Stimulated activated effector memory CD8-positive, alpha-beta T cell treated with anti-CD3 and anti-CD28 coated beads, Interleukin-12 subunit alpha, Interleukin-12 subunit beta, amount 100 ng/mL, for 72 hours (primary cell): ENCODE data around the gene TUFT1.
"Not testable (repeated sequence)": the region's sequence is repeated elsewhere in the genome, so short reads cannot be mapped to it uniquely, and the experiment has no call there.

Experiments
- ATAC-seq: fragments of 150-1000 bp; cut with Tn5 transposase; 2 replicates; pipeline ENCODE4 v1.10.0; 2021
- DNase-seq, 2 donors: peaks; one replicate each; pipeline ENCODE4 v3.0.0; 2021 to 2022; ENCODE audit warnings: low spot score in 2 of 2
- H3K27ac Mint-ChIP-seq: one replicate; pipeline ENCODE4 v1.8.0; 2022; ENCODE audit warnings: mild to moderate bottlenecking, mixed read lengths
- H3K36me3 Mint-ChIP-seq: one replicate; pipeline ENCODE4 v1.8.0; 2022; ENCODE audit warnings: mild to moderate bottlenecking, mixed read lengths
- H3K4me1 Mint-ChIP-seq: one replicate; pipeline ENCODE4 v1.8.0; 2022; ENCODE audit warnings: mixed read lengths
- H3K4me3 Mint-ChIP-seq: one replicate; pipeline ENCODE4 v1.8.0; 2022; ENCODE audit warnings: mild to moderate bottlenecking, mixed read lengths
- H3K9me3 Mint-ChIP-seq: one replicate; pipeline ENCODE4 v1.8.0; 2022; ENCODE audit warnings: mixed read lengths

TUFT1 gene

DNA sequence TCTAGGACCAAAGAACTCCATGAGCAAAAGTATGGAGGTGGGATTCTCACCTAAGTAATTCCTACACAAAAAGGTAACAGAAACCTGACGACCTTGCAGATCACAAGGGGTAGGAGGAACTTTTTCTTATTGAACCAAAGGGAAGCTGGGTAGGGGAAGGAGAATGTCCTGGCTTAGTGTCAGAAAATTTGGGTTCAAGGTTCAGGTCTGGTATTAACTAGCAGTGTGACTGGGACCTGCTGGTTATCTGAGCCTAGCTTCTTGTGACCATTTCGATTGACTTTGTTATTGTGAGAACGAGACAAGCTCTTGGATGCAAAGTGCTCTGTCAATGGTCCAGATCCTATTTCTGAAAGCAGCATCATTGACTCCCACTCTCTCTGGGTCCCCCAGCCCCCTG is 66.7 kb downstream of the TUFT1 start:
- DNase-seq = no peak
- no peak for ATAC-seq
- no peaks in the 10 kb centered on the region for H3K9me3 Mint-ChIP-seq
- H3K4me3 Mint-ChIP-seq = no peak overlapping the region
- H3K27ac Mint-ChIP-seq = no peak overlapping the region
- no peaks in the 10 kb centered on the region for H3K36me3 Mint-ChIP-seq
- H3K4me1 Mint-ChIP-seq = peaks cover 7% of the 10 kb centered on the region

GRCh38 chr1:151610142-151610541 is 70.0 kb downstream of the TUFT1 start:
- ATAC-seq = no peak

DNA sequence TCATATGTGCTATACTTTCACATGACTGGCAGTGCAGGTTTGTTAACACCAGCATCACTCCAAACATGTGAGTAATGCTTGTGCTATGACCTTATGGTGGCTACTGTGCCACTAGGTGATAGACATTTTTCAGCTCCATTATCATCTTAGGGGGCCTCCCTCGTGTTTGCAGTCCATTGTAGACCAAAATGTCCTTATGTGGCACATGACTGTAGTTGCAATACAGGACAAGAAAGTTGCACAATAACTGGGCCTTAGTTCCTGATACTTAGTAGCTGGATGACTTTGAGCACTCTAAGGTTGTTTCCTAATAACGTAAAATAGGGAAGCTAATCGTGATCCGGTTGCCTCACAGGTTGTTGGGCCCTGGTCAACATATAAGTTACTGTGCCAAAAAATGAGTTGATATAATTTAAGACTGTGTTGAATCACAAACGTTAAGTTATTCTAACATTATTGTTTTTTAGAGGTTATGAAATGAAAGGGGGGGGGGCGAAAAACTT is 71.2 kb downstream of the TUFT1 start:
- Mint-ChIP-seq H3K4me1 (peaks cover 36% of the 10 kb centered on the region), H3K9me3 (no peaks in the 10 kb centered on the region), H3K4me3 (peak overlapping the region; percentile 96), H3K27ac (peak overlapping the region; percentile 63), H3K36me3 (peaks cover 6% of the 10 kb centered on the region)
- ATAC-seq (peak; percentile 14), DNase-seq (no peak)

More at GRCh38 chr1:151610142-151610541, 70.0 kb downstream of the TUFT1 start:
- Mint-ChIP-seq H3K36me3 (peaks cover 6% of the 10 kb centered on the region), H3K9me3 (no peaks in the 10 kb centered on the region), H3K4me3 (no peak overlapping the region), H3K4me1 (peaks cover 28% of the 10 kb centered on the region), H3K27ac (no peak overlapping the region)
- DNase-seq = no peak

DNA sequence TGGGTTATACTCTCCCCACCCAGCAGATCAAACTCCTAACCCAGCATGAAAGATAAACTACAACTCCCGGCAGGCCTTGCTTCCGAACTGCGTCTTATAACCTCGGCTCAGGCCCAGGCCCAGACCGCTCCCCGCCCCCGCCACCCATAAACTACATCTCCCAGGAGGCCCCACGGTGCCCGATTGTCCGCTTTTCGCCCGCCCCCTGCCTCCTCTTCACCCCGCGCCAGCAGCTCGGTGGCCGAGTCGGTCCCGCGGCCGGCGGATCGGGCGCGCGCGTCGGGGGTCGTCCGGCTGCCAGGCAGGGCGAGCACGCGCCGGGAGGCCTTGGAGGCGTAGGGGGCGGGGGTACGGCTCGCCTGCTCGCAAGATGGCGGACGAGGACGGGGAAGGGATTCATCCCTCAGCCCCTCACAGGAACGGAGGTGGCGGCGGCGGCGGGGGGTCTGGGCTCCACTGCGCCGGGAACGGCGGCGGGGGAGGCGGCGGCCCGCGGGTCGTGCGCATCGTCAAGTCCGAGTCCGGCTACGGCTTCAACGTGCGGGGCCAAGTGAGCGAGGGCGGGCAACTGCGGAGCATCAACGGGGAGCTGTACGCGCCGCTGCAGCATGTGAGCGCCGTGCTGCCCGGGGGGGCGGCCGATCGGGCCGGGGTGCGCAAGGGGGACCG is 71.9 kb downstream of the TUFT1 start, which contains the start of gene SNX27:
TSS of gene SNX27 (plus strand) at position 219 of the 669 bp plus-strand sequence. CDS start at position 371, 152 bp downstream.
- H3K4me3 Mint-ChIP-seq = peak within 1 kb of the TSS; percentile 96
- DNase-seq (peak; percentile 74 to 91), ATAC-seq (peak; percentile 98)
- peaks cover 6% of the 10 kb centered on the region for H3K36me3 Mint-ChIP-seq
- H3K27ac Mint-ChIP-seq = peak within 1 kb of the TSS; percentile 96
- H3K9me3 Mint-ChIP-seq = no peaks in the 10 kb centered on the region
- peaks cover 37% of the 10 kb centered on the region for H3K4me1 Mint-ChIP-seq

GRCh38 chr1:151612501-151613281 is 72.6 kb downstream of the TUFT1 start:
- DNase-seq = peak; percentile 16 to 62
- peaks cover 37% of the 10 kb centered on the region for H3K4me1 Mint-ChIP-seq

DNA sequence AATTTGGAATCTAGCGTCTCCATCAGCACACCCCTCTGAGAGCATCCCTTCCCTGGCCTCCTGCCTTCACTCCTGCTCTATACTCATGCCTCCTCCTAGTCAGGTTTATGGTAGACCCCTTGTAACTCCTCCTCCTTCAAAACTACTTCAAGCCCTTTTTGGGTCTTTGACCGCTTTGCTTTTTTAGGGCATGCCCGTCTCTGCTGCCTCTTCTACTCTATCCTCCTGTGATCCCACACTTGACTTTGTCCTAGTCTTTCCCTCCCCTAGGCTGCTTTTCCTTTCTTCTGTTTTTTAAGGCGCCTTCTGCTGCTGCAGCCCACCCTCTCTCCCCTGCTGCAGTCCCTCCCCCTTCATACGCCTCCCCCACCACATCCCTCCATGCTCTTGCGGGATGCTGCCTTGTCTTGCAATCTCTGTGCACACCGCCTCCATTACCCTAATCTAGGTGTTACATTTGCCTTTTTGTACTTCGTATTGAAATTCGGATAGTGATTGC is 73.2 kb downstream of the TUFT1 start:
- Mint-ChIP-seq H3K9me3 (no peaks in the 10 kb centered on the region), H3K4me3 (peak overlapping the region; percentile 96), H3K27ac (peak overlapping the region; percentile 96)

More at GRCh38 chr1:151612501-151613281, 72.6 kb downstream of the TUFT1 start:
- peak; percentile 2 for ATAC-seq
- Mint-ChIP-seq H3K27ac (peak overlapping the region; percentile 96), H3K9me3 (no peaks in the 10 kb centered on the region), H3K4me3 (peak overlapping the region; percentile 96), H3K36me3 (peaks cover 6% of the 10 kb centered on the region)

GRCh38 chr1:151615711-151616504 is 75.8 kb downstream of the TUFT1 start:
- H3K4me1 Mint-ChIP-seq = peaks cover 52% of the 10 kb centered on the region
- peak overlapping the region; percentile 19 for H3K27ac Mint-ChIP-seq
- ATAC-seq (no peak), DNase-seq (no peak)
- H3K4me3 Mint-ChIP-seq = no peak overlapping the region
- H3K9me3 Mint-ChIP-seq = no peaks in the 10 kb centered on the region
- H3K36me3 Mint-ChIP-seq = peaks cover 6% of the 10 kb centered on the region

More for the DNA sequence above, 73.2 kb downstream of the TUFT1 start:
- DNase-seq (no peak), ATAC-seq (no peak)
- H3K36me3 Mint-ChIP-seq = peaks cover 6% of the 10 kb centered on the region
- peaks cover 37% of the 10 kb centered on the region for H3K4me1 Mint-ChIP-seq

- no peaks in the 10 kb centered on the region for H3K9me3 Mint-ChIP-seq
- ATAC-seq (no peak), DNase-seq (no peak)
- no peak overlapping the region for H3K4me3 Mint-ChIP-seq
- H3K4me1 Mint-ChIP-seq = peaks cover 58% of the 10 kb centered on the region
- no peak overlapping the region for H3K27ac Mint-ChIP-seq
- H3K36me3 Mint-ChIP-seq = peaks cover 6% of the 10 kb centered on the region
These were observed 76.4 kb downstream of the TUFT1 start for GRCh38 chr1:151616505-151616849.

DNA sequence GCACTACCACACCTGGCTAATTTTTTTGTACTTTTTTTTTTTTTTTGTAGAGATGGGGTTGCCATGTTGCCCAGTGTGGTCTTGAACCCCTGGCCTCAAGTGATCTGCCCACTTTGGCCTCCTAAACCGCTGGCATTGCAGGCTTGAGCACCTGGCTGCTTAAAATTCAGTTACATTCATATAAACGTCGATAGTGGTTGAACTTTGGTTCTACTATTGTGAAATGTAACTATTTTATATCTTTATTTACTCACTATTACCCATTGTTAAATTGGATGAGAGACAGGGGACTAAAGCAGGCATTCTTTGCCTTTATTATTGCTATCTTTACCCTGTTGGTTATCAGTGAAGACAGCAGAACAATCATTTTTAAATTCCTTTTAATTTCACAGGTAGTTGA is 77.9 kb downstream of the TUFT1 start:
- no peak for ATAC-seq
- Mint-ChIP-seq H3K4me1 (peaks cover 57% of the 10 kb centered on the region), H3K36me3 (no peaks in the 10 kb centered on the region), H3K9me3 (no peaks in the 10 kb centered on the region), H3K27ac (no peak overlapping the region), H3K4me3 (no peak overlapping the region)
- no peak for DNase-seq

DNA sequence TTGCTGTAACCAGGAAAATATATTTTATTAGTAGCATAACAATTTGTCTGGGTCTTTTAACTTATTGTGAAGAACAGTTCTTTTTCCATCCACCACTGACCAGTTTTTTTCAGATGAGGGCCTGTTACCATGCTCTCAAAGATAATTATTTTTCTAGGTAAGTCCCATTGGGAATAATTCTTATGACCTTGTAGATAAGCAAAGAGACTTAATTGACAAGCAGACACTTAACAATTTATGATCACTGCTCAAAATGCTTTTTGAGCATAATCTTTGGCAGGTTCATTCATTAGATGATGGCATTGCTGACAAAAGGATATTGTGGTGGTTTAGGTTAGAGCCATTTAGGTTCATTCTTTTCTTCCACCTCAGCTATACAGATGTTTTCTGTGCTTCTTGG is 78.4 kb downstream of the TUFT1 start:
- H3K4me3 Mint-ChIP-seq = no peak overlapping the region
- H3K36me3 Mint-ChIP-seq = no peaks in the 10 kb centered on the region
- no peak for ATAC-seq
- H3K4me1 Mint-ChIP-seq = peaks cover 52% of the 10 kb centered on the region
- H3K9me3 Mint-ChIP-seq = no peaks in the 10 kb centered on the region
- no peak overlapping the region for H3K27ac Mint-ChIP-seq
- no peak for DNase-seq

DNA sequence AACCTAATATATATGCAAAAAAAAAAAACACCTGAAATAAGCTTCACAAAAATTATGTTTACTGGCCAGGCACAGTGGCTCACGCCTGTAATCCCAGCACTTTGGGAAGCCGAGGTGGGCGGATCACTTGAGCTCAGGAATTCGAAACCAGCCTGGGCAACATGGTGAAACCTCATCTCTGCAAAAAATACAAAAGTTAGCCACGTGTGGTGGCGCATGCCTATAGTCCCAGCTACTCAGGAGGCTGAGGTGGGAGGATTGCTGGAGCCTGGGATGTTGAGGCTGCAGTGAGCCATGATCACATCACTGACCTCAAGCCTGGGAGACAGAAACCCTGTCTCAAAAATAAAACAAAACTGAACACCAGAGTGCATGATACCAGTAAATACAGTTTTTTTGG is 78.9 kb downstream of the TUFT1 start:
- not testable (repeated sequence) for H3K9me3 Mint-ChIP-seq

GRCh38 chr1:151619489-151620093 is 79.5 kb downstream of the TUFT1 start:
- Mint-ChIP-seq H3K9me3 (no peaks in the 10 kb centered on the region), H3K4me3 (no peak overlapping the region), H3K27ac (peak overlapping the region; percentile 39), H3K36me3 (no peaks in the 10 kb centered on the region), H3K4me1 (peaks cover 43% of the 10 kb centered on the region)
- DNase-seq (no peak), ATAC-seq (peak; percentile 84)

More for the DNA sequence above, 78.9 kb downstream of the TUFT1 start:
- not testable (repeated sequence) for H3K36me3 Mint-ChIP-seq, H3K4me3 Mint-ChIP-seq, DNase-seq, ATAC-seq, H3K27ac Mint-ChIP-seq
- H3K4me1 Mint-ChIP-seq = peaks cover 47% of the 10 kb centered on the region

- Mint-ChIP-seq H3K36me3 (no peaks in the 10 kb centered on the region), H3K4me1 (peaks cover 40% of the 10 kb centered on the region), H3K4me3 (no peak overlapping the region), H3K9me3 (no peaks in the 10 kb centered on the region), H3K27ac (peak overlapping the region; percentile 60)
- DNase-seq (no peak), ATAC-seq (no peak)
These were observed 80.2 kb downstream of the TUFT1 start for GRCh38 chr1:151620286-151620685.

GRCh38 chr1:151621351-151621750 is 81.2 kb downstream of the TUFT1 start:
- ATAC-seq = no peak
- no peak for DNase-seq
- H3K36me3 Mint-ChIP-seq = no peaks in the 10 kb centered on the region
- no peaks in the 10 kb centered on the region for H3K9me3 Mint-ChIP-seq
- H3K4me3 Mint-ChIP-seq = no peak overlapping the region
- H3K4me1 Mint-ChIP-seq = peaks cover 32% of the 10 kb centered on the region
- H3K27ac Mint-ChIP-seq = peak overlapping the region; percentile 60
